Gastrocnemius medialis (tissue), 4 donors: ENCODE measurements around the gene SH3BP4.

Experiments
- CTCF ChIP-seq, 5 experiments: fragments of 450-650 bp in 3 of 5; fragments of 200-600 bp in 2 of 5; sonication (generic) in 2 of 5; IDR thresholded peaks in 4 of 5; conservative IDR thresholded peaks in 1 of 5; 1 replicate in 4 of 5; 2 replicates in 1 of 5; pipeline ENCODE4 v1.5.1; 2016 to 2019; ENCODE audit warnings: antibody characterized with exemption in 5 of 5, mild to moderate bottlenecking in 3 of 5, moderate library complexity in 3 of 5
- POLR2A ChIP-seq, 2 donors: fragments of 450-650 bp; IDR thresholded peaks; one replicate each; pipeline ENCODE4 v1.6.1; 2017; ENCODE audit warnings: antibody characterized with exemption in 2 of 2, mild to moderate bottlenecking in 2 of 2, moderate library complexity in 2 of 2

GRCh38 chr2:234975611-234976010 lies 23.8 kb downstream of the SH3BP4 start:
- no peak for TF ChIP-seq CTCF (IDR thresholded peaks at IDR 0.05 in 4 of 5, conservative IDR thresholded peaks at IDR 0.05 in 1 of 5)
- no peak for TF ChIP-seq POLR2A (IDR thresholded peaks at IDR 0.05)
